Omental fat pad (tissue), 4 donors: ENCODE results near the gene MAP3K13. TPM values are rescaled to one million over a fixed set of nuclear protein-coding genes. Genes with fewer than 3 reads are reported as not detected.

Experiments
- ATAC-seq: fragments of 150-250 bp; one replicate; pipeline ENCODE4 v1.9.1; 2016; ENCODE audit warnings: mild to moderate bottlenecking, moderate library complexity; ENCODE audit not compliant: low FRiP score
- DNase-seq: peaks from one replicate; pipeline ENCODE4 v3.0.0-alpha.2; 2019; ENCODE audit warnings: low spot score
- CTCF ChIP-seq, 3 donors: fragments of 450-650 bp; IDR thresholded peaks; one replicate each; pipeline ENCODE4 v1.5.1; 2016 to 2017; ENCODE audit warnings: antibody characterized with exemption in 3 of 3, mild to moderate bottlenecking in 3 of 3, moderate library complexity in 2 of 3
- total RNA-seq, 4 donors: library from RNA; depleted of rRNA; stranded (reverse); fragments of >200 nt; gene quantifications; one replicate each; pipeline ENCODE4 v1.1.0, GENCODE V29; 2016

MAP3K13 gene
- total RNA-seq, 4 donors from 2014 or later = 12.4 to 17.8 (median 16.3) TPM

GRCh38 chr3:185330644-185331043 lies 32.3 kb upstream of the MAP3K13 start:
- TF ChIP-seq CTCF (IDR thresholded peaks at IDR 0.05) = no peak
- no peak for ATAC-seq
- DNase-seq = no peak

- DNase-seq = no peak
- ATAC-seq = peak; percentile 67
- no peak for TF ChIP-seq CTCF (IDR thresholded peaks at IDR 0.05)
Measured at GRCh38 chr3:185332026-185332735, 30.8 kb upstream of the MAP3K13 start.

- peak; percentile 53 for ATAC-seq
- no peak for TF ChIP-seq CTCF (IDR thresholded peaks at IDR 0.05)
- no peak for DNase-seq
Measured at GRCh38 chr3:185335799-185336198, 27.1 kb upstream of the MAP3K13 start.

GRCh38 chr3:185337231-185337816 lies 25.6 kb upstream of the MAP3K13 start:
- TF ChIP-seq CTCF (IDR thresholded peaks at IDR 0.05) = no peak
- no peak for DNase-seq
- ATAC-seq = no peak

- no peak for TF ChIP-seq CTCF (IDR thresholded peaks at IDR 0.05)
- no peak for ATAC-seq
- DNase-seq = no peak
Measured at GRCh38 chr3:185339945-185340344, 23.0 kb upstream of the MAP3K13 start.

GRCh38 chr3:185340751-185341150 lies 22.2 kb upstream of the MAP3K13 start:
- ATAC-seq (no peak), DNase-seq (no peak)
- no peak for TF ChIP-seq CTCF (IDR thresholded peaks at IDR 0.05)
